ENCODE data around the gene ARL8B. TPM values are rescaled to one million over a fixed set of nuclear protein-coding genes. Genes with fewer than 3 reads are reported as not detected.

ARL8B gene
- total and polyA plus RNA-seq, 2 of the 8 experiments (the other 6 are each of a cell fraction or from before 2014, with no cell fraction given), result 14.5 to 27.8 TPM

DNA sequence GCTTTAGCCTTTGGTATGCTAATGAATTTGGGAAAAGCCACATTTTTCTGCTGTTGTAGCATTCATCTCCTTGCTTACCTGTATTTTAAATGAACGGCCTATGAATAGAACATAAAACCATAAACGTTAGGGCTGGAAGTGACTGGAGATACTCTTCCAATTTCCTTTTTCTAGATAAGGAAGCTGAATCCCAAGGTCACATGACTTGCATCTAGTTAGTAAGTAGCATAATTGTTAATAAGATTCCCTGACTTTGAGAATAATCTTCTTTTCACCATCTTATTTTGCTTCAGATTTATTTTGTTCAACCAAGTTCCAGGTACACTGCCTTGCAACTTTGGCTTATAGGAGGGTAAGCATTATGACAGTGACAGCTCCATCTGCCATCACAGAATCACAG is 44.8 kb downstream of the ARL8B start (continued):
- TF ChIP-seq SIN3A (conservative IDR thresholded peaks at IDR 0.05 in 1 of 2, IDR thresholded peaks at IDR 0.05 in 1 of 2; ENCODE audit: low read depth in 1 of 2, low read length in 2 of 2), result no peak
- TF ChIP-seq EZH2 (IDR thresholded peaks at IDR 0.05; ENCODE audit: low read depth, low read length, severe bottlenecking), result no peak
- TF ChIP-seq, protein P1, sequence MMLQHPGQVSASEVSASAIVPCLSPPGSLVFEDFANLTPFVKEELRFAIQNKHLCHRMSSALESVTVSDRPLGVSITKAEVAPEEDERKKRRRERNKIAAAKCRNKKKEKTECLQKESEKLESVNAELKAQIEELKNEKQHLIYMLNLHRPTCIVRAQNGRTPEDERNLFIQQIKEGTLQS (IDR thresholded peaks at IDR 0.05; ENCODE audit: insufficient read depth, low read depth, low read length), result no peak
- no peak for TF ChIP-seq EP300 (IDR thresholded peaks at IDR 0.05; ENCODE audit: borderline replicate concordance in 1 of 2, low read depth in 2 of 2, low read length in 2 of 2)
- no peak for TF ChIP-seq RFX5 (IDR thresholded peaks at IDR 0.05; ENCODE audit: borderline replicate concordance, low read depth, low read length)
- TF ChIP-seq KDM4A (IDR thresholded peaks at IDR 0.05; ENCODE audit: low read depth, low read length, severe bottlenecking), result no peak
- TF ChIP-seq CREB1 (IDR thresholded peaks at IDR 0.05), result no peak

All from H1 (cell line).